COLO829 (cell line): Measurements from ENCODE around the gene STXBP6.

ENCODE experiments used
- DNase-seq: peaks from one replicate; pipeline ENCODE4 v3.0.0; 2012; ENCODE audit warnings: low spot score

The STXBP6 gene

DNA sequence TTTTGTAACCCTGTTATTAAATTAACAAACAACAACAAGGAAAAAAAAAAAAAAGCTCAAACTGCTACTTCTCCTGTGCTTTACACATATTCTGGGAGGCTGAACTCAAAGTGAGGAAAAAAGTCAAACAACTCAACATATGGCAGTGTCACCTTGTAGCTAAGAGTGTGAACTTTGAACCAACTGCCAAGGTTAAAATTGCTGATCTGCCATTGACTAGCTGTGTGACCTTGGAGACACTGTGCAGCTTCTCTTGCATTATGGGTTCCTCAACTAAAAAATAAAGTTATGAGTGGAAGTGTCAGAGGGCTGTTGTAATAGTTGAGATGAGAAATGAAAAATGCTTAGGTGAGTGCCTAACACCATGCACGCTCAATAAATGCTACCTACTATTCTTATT, 34.2 kb downstream of the STXBP6 start:
- DNase-seq, result no peak

DNA sequence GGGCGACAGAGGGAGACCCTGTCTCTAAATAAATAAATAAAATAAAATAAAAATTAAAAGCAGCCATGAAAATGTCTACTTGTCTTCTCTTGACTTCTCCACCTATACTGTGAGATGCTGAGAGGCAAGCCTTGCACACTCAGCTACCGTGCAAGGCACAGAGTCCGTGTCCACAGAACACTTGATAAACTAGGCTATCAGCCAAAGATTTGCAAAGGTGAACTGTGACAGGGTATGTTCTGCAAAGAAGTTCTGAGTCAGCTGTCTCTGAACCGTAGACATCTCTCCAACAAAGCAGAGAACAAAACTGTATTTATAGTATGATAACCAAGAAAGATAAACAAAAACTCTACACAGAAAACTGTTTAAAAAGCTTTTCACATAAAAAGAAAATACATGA, 35.5 kb downstream of the STXBP6 start:
- no peak for DNase-seq

DNA sequence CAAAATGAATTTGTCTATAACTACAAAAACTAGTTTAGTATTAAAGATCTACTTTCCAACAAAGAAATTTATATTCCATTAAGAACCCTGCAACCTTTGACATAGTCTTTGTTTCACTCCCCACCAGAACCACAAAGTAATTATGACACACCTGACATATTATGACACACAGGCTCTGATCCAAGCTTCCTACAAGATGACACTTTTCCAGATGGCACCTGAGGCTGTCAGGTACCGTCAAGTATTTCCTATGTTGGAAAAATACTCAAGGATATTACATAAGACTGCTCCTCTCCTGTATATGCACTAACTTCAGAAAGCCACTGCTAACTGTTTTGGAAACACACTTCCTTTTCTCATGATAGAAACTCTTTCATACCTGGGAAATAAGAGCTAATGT, 38.9 kb downstream of the STXBP6 start:
- DNase-seq, result no peak

DNA sequence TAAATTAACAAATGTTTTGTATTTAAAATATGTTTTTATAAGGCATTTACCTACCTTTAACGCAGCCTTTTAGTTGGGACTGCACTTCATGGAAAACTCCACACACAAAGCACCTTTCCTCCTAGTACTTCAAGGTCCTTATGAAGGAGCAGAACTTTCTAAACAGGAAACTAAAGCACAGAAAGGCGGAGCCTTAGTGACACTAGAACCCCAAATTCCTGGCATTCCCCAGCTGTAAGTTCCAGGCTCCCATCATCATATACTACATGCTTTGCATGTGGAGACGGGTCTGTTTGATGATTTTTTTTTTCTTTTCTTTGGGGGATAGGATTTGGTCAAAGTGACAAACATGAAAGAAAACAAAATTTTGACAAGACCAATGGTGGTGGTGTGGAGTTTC, 39.5 kb downstream of the STXBP6 start:
- no peak for DNase-seq

DNA sequence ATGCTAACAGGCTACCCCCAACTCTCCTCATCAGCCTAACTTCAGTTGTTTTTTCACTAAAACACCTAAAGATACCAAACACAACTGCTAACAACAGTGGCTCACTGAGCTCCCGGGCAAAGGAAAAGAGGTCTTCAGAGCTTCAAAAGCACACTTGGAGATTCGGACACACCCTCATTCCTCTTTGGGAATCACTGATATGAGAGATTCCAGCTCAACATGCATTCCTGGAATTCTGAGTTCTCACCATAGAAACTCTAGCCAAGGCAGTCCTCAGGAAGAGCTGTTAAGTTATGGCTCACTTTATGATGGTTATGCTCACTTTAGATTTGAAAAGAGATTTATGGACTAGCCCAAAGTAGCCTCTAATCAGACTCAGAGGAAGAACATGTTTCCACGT, 40.1 kb downstream of the STXBP6 start:
- DNase-seq, result peak; percentile 28

DNA sequence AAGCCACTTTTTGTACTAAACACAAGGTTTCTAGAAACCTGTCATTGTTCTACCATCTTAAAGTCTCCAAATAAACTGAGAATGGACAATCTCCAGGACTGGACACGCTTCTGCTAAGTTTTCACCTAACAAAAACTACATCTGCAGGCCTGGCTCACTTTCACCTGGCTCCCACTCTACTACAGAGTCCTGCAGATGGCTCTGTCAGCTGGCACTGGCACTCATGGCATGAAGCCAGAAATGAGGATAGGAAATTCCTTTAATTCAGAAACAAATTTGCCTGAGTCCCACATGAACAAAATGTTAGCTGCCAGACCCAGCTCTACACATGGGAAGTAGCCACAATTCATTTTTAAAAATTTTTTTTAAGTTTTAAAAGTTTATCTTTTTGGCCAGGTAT, 42.1 kb downstream of the STXBP6 start:
- DNase-seq, result no peak

DNA sequence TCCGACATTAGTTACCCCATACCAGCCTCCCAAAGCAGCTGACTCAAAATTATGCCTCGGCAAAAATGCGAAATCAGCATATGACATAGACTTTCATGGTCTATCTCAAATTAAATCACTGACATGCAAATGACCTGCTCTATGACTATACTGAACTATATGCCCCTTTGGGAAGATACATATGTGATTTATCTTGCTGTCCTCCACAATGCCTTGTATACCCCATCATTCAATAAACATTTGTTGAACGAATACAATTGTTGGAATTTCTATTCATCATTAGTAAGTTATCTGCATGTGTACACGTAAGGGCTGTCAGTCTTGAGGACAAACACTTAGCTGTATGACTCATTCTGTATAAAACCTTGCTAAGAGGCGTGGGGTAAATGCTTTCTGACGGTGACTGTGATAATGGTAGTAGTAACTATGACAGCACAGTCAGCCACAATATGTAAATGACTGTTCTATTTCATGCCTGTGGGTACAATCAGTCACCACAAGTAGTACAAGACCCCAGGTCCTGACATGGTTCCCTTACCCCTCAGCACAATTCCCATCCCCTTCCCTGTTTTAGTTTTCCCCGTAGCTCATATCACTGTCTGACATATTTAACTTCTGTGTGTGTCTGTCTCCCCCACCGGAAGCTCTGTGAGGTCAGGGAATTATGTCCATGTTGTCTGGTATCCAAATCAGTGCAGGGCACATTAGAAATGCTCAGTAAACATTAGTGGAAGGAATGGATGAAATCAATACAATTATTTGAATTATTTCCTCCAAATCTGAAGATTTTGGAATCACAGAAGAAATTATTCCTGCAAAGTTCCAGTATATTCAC, 42.8 kb downstream of the STXBP6 start:
- peak; percentile 85 for DNase-seq

DNA sequence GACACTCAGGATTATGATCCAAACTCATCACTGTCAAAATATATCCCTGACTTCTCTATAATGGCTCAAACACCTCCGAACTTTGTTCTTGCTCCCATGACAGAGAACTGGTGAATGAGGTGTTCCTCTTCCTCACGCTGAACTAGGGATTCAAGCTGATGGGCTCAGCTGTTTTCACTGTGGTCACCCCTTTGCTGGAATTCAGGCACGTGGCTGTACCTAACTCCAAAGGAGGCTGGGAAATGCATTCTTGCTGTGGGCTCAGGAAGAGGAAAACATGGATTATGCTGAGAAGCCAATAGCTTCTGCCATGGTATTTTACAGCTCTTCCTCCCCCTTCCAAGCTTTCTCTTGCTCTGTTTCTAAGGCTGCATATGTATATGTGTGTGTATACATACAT, 43.9 kb downstream of the STXBP6 start:
- no peak for DNase-seq

DNA sequence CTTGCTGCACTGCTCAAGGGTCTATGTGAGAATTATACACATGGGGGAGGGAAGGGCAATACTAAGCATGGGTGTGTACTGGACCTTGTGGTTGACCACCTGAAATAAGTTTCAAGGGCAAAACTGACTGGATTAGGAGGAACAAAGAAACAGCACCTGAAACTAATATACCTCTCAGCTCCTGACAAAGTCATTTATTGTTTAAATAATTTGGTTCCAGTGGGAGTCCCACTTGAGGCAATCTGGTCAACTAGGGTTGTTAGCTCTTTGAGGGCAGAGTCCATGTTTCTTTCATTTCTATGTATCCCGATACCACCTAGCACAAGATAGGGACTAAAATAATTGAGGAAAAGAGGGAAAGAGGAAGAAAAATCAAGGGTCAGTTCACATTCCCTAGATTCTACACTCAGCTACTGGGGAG, 45.5 kb downstream of the STXBP6 start:
- no peak for DNase-seq

DNA sequence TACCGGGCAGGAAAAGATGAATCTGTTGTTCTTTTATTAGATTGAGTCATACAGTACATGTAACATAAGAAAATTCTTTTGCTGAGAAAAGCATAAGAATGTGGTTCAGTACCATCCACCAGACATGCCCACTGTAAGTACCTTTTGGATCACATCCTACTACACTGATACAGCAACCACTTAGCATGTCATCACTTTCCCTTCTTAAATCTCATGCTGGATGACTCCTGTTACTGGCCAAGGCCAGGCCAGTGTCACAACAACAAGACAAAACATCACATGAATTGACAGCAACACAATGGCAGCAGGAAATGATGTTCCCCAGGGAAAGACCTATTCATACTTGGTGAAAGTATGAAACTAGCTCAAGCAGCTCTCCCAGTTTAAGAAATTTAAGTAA, 46.4 kb downstream of the STXBP6 start:
- no peak for DNase-seq

DNA sequence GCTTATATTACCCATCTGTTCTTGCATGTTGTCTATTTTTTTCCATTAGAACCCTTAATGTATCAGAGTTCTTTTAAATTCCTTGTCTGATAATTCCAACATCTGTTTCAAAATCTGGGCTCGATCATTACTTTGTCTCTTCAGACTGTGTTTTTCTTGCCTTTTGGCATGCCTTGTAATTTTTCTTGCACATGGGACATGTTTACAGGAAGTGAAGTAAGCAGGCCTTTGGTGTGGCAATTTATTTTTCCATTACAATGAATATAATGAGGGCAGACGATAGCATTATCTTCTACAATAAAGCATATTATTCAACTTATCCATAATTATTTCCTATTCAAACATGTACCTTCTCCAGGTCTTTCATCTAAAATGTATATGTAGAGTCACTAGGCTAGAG, 48.3 kb downstream of the STXBP6 start:
- DNase-seq, result no peak

DNA sequence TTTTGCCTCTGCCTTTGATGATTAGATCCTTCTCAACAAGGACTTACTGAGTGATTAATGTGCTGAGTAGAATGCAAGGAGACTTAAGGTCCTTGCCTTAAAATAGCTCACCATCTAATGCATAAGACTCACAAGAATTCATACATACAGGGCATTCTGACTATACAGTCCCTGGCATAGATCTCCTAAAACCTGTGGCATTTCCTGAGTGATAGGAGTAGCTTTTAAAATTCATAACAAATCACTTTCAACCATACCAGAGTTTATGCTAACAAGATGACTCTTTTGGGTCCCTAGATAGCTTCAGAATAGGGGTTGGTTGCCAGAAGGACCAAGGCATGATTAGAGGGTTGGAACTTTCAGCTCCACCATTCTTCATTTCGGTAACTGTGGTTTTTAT, 48.8 kb downstream of the STXBP6 start:
- DNase-seq, result no peak

DNA sequence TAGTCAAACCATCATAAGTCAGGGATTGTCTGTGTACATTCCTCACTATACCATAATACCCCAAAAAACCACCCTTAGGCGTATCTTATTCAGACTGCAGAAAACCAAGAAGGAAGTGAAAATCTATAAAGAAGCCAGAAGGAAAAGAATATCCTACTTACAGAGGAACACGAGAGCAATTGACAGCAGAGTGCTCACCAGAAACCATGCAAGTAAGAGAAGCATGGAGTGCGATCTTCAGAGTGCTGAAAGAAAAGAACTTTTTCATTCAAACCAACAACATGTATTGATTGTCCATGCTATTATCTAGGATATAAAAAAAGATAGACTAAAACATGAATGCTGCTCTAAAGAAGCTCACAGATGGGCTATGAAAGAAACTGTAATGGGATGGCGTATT, 50.8 kb downstream of the STXBP6 start:
- DNase-seq, result no peak

DNA sequence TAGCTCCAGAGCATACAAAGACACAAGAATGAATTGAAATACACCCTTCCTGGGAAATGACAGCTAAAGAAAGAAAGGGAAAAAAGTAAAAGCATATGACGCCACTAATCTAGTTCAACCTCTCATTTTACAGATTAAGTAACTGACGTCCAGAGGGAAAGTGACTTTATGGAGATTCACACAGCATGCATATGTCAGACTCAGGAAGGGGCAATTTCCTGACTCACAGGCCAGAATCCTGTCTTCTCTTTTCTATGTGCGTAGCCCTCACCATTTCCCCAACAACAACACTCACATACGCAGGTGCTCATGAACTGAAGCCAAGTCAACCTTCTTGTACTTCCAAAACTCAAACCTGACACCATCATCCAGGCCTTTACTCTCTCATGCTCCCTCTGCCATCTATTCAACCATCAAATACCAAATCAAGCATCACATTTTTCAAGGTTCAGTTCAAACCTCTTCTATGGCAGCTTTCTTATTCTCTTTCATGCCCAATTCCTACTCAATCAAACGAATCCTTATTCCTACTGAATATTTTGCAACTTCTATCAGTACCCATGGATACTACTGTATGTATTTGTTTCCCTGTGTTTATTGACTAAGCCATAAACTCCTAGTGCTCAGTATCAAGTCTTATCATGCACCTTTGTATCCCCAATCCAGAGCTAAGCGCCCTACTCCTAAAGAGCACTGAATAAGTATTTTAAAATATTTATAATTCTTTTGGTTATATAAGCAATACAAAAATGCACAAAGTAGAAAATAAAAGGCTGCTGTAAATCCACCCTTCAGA, 52.8 kb downstream of the STXBP6 start:
- DNase-seq, result no peak

DNA sequence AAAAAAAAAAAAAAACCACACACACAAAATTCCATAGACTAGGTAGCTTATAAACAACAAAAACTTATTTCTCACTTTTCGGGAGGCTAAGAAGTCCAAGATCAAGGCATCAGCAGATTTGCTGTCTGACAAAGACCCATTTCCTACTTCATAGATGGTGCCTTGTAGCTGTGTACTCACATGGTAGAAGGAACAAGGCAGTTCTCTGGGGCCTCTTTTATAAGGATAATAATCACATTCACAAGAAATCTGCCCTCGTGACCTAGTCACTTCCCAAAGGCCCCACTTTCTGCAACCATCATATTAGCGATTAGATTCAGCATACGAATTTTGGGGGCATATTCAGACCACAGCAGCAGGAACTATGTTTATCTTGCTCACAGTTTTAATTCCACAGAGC, 54.9 kb downstream of the STXBP6 start:
- DNase-seq, result no peak

DNA sequence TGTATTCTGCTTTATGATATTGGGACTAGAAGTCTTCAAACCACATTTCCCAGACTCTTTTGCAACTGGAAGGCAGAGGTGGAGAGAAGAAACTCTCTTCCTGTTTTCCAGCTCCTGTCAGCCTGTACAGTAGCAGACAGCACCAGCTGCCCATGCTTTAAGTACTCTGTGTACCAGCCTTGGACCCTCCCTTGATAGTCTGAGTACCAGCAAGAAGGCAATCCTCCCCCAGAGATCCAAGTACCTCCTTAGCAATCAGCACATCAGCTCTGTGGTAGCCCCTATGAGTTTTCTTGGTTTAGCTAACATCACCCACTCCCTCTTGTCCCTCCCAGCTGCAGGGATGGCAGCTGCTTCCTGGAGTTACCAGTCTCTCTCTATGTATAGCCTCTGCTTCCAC, 56.3 kb downstream of the STXBP6 start:
- no peak for DNase-seq

DNA sequence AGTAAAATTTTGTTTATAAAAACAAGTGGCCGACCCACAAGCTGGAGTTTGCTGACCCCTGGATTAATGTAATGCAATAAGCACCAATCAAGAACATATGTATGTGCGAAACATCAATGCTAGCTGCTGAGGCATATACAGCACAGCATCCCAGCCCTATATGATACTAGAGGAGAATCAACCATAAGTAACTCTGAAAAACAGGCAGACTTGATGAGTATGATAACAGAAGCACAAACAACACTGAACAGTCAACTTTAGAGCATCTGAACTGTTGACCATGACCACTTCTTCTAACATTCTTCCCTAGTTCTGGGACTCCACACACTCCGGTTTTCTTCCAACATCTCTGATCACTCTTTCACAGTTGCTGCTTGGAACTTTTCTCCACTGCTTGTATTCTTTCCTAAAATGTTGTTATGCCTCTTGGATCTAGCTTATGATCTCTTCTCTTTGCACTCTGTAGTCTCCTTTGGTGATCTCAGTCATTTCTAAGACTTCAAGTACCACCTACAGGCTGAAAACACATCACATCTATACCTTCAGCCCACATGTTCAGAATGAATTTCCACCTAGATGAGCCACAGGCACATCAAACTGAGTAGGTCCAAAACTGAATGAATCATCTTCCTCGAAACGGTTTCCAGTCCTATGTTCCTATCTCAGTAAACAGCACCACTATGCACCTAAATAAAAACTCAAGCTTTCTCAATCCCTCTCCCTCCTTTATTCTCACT, 57.2 kb downstream of the STXBP6 start:
- DNase-seq, result no peak

DNA sequence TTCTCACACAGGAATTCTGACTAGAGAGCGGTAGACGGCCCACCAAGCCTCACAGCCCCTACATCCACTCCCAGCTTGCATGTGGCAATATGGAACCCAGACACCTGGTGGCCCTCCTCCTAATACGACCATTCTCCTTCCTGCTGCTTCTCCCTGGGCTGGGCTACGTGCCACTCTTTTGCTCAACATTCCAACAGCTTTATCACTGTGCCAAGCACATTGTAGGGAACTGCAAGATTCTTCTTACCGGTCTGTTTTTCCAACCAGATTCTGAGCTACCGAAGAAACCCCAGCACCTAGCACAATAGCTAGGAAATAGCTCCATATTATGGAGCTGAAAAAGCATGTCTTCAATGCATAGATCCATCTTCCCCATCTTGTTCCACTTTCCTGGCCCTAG, 58.1 kb downstream of the STXBP6 start:
- no peak for DNase-seq

DNA sequence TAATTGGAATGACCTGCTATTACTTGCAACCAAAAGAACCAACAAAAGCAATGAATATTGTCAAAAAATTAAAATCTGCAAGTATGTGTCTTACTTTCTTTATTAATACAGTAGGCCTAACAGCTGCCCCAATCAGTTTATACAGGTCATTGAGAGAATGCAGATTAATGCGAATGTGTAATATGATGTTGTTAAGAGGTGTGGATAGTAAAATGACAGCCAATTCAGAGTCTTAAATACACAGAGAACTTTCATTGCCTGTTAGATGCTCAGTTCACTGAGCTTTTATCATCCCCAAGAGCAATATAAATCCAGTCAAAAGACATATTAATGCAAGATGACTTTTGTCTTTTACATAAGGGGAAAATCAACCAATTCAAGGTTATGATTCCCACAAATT, 58.7 kb downstream of the STXBP6 start:
- DNase-seq, result no peak

DNA sequence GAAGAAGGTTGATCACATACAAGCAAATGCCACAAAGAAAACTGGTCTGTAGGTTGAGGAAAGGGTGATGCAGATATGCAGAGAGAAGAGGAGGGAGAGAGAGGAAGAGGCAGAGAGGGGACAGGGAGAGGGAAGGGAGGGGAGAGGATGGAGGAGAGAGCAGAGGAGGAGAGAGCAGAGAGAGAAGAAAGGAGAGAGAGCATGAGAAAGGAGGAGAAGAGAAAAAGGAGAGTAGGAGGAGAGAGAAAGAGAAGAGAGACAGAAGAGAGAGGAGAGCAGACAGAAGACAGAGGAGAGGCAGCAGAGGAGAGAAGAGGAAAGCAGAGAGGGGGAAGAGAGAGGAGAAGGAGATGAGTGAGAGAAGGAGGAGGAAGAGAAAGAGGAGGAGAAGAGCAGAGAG, 59.2 kb downstream of the STXBP6 start:
- DNase-seq, result no peak

DNA sequence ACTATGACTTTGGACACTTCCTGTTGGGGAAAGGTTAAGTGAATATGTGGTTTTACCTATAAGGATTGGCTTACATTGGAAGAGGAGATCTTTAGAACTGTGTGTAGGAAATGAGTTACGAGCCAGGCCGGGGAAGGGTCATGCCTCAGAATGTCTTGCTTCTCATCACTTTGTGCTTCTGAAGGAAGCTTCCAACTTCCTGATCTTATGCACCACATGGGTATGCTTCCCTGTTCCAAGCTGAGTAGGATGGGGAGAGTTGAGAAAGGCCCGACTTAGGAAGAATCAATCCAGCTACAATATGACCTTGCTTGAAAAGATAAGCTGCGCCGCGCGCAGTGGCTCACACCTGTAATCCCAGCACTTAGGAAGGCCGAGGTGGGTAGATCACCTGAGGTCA, 59.9 kb downstream of the STXBP6 start:
- DNase-seq, result no peak

DNA sequence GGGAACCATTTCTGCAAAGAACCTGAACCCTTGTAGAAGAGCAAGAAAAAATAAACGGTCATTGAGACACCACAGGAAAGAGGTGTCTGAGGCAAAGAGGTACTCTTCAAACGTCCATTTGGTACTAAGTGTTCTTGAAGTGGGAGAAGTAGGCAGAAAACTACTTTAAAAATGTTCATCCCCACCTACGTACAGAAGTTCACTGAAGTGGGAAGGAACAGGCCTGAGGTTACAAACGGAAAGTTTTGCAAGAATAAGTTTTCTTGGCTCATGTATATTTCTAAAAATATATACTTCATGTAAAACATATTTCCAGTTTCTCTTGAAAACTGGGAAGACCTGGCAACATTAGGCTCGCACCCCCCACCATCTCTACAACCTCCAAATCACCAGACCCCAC, 61.2 kb downstream of the STXBP6 start:
- DNase-seq, result no peak
